HG03571 (cell line): ENCODE measurements around the gene BSPH1.
"Not testable (repeated sequence)": the region's sequence is repeated elsewhere in the genome, so short reads cannot be mapped to it uniquely, and the experiment has no call there.

ENCODE experiments used
- ATAC-seq: cut with Tn5 transposase; IDR thresholded peaks from one replicate; pipeline ENCODE4 v1.9.1; 2021; ENCODE audit not compliant: unreplicated experiment

BSPH1 gene

GRCh38 chr19:47992070-47992469 is at the start of gene BSPH1:
BSPH1 (minus strand) TSS chr19:47992170; CDS start chr19:47992081, 89 bp downstream.
- ATAC-seq: no peak

- no peak for ATAC-seq
Observed at GRCh38 chr19:48036765-48037164, 44.8 kb upstream of the BSPH1 start.

GRCh38 chr19:48033604-48034003 is 41.6 kb upstream of the BSPH1 start:
- no peak for ATAC-seq

GRCh38 chr19:48030073-48030472 is 38.1 kb upstream of the BSPH1 start:
- no peak for ATAC-seq

GRCh38 chr19:48029431-48029830 is 37.5 kb upstream of the BSPH1 start:
- no peak for ATAC-seq

- no peak for ATAC-seq
Observed at GRCh38 chr19:48025480-48025879, 33.5 kb upstream of the BSPH1 start.

- no peak for ATAC-seq
Observed at GRCh38 chr19:48023518-48023917, 31.5 kb upstream of the BSPH1 start.

- no peak for ATAC-seq
Observed at GRCh38 chr19:48023011-48023410, 31.0 kb upstream of the BSPH1 start.

- ATAC-seq: no peak
Observed at GRCh38 chr19:48020686-48021085, 28.7 kb upstream of the BSPH1 start.

- no peak for ATAC-seq
Observed at GRCh38 chr19:48010932-48011758, 19.2 kb upstream of the BSPH1 start.

GRCh38 chr19:48006762-48007161 is 14.8 kb upstream of the BSPH1 start:
- ATAC-seq: no peak

- no peak for ATAC-seq
Observed at GRCh38 chr19:48004236-48004635, 12.3 kb upstream of the BSPH1 start.

- ATAC-seq: no peak
Observed at GRCh38 chr19:48000846-48001245, 8.9 kb upstream of the BSPH1 start.

GRCh38 chr19:47998800-47999199 is 6.8 kb upstream of the BSPH1 start:
- no peak for ATAC-seq

GRCh38 chr19:47996230-47996727 is 4.3 kb upstream of the BSPH1 start:
- no peak for ATAC-seq

- no peak for ATAC-seq
Observed at GRCh38 chr19:47994209-47994802, 2.3 kb upstream of the BSPH1 start, which contains the start of gene ELSPBP1. ELSPBP1 (plus strand) TSS chr19:47994632; CDS start chr19:48008668, 14,036 bp downstream.

GRCh38 chr19:47991191-47991808 is 670 bp downstream of the BSPH1 start:
- ATAC-seq: no peak

GRCh38 chr19:47973529-47973928 is 18.4 kb downstream of the BSPH1 start:
- no peak for ATAC-seq

GRCh38 chr19:47955936-47956335 is 36.0 kb downstream of the BSPH1 start:
- ATAC-seq: not testable (repeated sequence)

- not testable (repeated sequence) for ATAC-seq
Observed at GRCh38 chr19:47952132-47952531, 39.8 kb downstream of the BSPH1 start.

- ATAC-seq: not testable (repeated sequence)
Observed at GRCh38 chr19:47949852-47950521, 42.0 kb downstream of the BSPH1 start.
